Activated CD4-positive, alpha-beta T cell treated with anti-CD3 and anti-CD28 coated beads, Interleukin-2, Interleukin-4, amounts not matched to agents 100 ng/mL and 50 ng/mL, durations not matched to agents 16 hours and 8 hours (primary cell): Measurements from ENCODE around the gene CNNM1.
A peak's percentile ranks its signal among the peaks of the same experiment; 100 is the strongest.

Experiments
- DNase-seq: peaks from one replicate; pipeline ENCODE4 v3.0.0-alpha.2; 2020; ENCODE audit warnings: low spot score

The CNNM1 gene

DNA sequence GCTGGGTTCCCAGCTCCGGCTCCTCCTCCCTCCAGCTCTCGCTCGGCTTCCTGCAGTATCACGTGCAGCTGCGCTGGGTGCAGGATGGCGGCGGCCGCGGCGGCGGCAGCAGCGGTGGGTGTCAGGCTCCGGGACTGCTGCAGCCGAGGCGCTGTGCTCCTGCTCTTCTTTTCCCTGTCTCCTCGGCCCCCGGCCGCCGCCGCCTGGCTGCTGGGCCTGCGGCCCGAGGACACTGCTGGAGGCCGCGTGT, at the start of gene CNNM1:
Gene CNNM1, plus strand, starts transcription at position 53 of the 250 bp plus-strand sequence. Its CDS starts 32 bp downstream, at position 85.
- peak; percentile 20 for DNase-seq

DNA sequence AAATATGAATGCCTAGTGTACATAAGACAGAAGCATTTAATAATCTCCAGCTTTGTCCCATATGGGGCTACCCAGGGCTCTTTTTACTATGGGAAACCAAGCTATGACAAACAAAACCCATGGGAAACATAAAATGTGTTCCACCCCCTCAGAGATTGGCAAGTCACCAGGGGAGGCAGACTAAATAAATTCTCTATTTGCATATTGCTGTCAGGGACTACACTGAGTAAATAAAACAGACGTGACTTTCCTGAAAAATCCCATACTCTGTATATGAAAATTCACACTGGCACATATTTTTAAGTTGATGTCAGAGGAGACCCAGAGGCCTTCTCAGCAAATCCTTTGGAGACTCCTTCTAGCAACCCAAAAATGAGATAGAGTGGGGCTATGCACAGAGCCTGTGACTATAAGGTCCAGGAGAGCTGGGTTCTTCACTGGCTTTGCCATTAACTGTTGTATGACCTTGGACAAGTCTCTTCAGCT, 49.5 kb upstream of the CNNM1 start:
- DNase-seq: no peak

DNA sequence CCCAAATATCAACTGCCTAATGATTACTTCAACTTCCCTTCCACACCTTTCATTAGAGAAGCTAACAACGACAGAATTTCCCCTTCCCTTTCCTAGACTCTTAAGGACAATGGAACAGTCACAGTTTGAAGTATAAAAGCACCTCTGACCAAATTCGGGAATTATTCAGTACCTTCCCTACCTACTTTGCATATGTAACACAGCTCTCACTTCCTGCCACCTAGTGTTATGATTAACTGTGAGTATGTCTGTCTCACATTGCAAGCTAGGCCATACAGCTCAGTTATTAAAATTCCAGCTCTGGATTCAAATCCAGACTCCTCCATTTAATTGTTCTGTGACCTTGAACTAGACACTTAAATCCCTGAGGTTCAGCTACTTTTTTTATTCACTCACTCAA, 48.7 kb upstream of the CNNM1 start:
- DNase-seq: no peak

DNA sequence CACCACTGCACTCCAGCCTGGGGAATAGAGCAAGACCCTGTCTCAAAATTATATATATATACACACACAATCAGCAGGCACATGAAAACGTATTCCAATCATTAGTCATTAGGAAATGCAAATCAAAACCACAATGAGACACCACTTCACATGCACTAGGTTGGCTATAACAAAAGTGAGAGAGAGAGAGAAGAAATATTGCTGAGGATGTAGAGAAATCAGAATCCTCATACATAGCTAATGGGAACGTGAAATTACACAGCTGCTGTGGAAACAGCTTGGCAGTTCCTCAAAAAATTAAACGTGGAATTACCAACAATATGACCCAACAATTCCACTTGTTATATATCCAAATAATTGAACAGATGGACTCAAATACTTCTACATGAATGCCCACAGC, 43.3 kb upstream of the CNNM1 start:
- no peak for DNase-seq

DNA sequence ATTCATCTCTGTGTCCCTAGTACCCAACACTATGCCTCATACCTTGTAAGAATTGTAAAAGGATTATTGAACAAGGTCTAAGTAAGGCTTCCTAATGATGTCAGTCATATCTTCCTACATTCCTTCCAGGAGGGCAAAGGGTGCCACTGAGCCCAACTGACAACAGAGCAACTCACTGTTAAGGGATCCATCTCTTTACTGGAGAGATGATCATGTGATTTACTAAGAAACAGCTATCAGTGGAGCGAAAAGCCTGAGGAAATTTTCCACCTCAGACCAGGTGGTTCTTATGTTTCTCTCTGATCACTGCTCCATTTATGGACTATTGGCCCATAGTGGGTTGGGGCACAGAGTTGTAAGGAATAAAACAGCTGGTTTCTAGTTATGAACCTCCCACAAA, 38.9 kb upstream of the CNNM1 start:
- no peak for DNase-seq

DNA sequence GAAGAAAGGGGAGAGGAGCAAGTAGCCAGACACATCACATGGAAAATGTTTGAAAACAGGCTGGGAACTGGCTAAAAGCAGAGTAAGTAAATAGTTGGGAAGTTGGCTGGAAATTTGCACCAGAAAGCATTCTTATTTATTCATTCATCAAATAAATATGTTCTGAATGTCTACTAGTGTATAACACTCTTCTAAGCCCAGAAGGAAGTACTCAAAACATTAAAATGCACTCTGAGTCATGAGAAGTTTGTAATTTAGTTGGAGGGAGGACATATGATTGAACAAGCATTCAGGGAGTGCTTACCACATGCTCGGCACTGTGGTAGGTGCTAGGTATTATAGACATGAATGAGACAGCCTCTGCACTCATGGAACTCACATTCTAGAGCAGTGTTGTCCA, 37.0 kb upstream of the CNNM1 start:
- DNase-seq: no peak

DNA sequence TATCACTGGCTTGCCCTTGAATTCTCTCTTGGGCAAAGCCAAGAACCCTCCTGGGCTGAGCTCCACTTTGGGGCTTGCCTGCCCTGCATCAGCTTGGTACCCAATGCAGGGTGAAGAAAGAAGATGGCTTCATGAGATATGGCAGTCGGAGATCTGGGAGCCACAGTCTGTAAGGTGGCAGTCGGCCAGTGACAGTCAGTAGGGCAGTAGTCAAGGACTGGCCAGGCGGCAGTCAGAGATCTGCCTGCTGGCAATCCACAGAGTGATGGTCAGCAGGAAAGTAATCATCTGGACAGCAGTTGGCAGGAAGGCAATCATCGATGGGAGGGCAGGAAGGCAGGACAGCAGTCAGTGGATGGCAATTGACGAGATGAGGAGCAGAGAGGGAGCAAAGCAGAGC, 32.6 kb upstream of the CNNM1 start:
- DNase-seq: no peak

DNA sequence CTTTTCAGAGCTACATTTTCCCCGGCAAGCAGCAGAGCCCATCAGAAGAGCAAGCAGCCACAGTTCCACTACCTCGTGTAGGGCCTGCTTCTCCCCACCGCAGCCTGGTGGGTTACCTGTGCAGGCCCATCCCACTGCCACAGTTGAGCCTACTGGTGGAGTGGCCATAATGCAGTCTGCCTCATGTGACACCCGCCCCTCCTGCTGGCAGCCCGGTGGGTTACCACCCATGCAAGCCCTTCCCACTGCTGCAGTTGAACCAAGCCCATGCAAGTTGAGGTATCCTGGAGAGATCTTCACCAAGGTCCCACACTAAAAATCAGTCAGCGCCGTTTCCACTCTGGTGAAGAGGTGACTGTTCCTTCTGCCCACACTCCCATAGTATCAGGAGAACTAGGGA, 32.1 kb upstream of the CNNM1 start:
- DNase-seq: no peak

DNA sequence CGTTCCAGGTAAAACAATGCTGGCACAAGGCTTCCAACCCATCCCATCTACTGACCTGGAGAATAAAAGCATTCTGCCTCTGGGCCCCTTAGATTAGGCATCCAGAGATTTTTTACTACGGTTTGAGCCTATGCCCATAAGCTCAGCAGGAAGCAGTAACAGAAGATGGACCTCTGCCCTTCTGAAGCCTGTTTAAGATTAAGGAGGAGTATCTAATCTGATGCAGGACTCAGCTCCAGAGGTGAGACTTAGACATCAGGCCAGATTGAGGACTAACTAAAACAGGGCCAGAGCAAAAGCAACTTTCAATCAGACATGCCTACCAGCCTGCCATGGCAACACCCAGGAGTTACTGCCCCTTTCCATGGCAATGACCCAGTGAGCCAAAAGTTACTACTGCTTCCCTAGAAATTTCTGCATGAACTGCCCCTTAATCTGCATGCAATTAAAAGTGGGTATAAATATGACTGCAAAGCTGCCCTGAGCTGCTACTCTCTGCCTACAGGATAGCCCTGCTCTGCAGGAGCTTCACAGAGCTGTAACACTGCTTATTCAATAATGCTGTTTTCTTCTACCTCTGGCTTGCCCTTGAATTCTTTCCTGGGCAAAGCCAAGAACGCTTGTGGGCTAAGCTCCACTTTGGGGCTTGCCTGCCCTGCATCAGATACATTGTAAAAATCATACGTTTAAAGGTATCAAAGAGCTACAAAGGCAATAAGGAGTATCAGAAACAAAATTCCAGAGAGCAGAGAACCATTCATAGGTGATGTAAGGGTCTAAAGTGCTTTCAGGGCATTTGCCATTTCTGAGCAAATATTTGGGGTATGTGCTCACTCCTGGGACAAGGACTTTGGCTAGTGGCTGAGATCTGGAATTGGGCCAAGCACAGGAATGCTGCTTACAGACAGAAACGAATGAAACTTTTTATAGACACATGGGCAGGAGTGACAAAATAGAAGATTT, 25.0 kb upstream of the CNNM1 start:
- no peak for DNase-seq

DNA sequence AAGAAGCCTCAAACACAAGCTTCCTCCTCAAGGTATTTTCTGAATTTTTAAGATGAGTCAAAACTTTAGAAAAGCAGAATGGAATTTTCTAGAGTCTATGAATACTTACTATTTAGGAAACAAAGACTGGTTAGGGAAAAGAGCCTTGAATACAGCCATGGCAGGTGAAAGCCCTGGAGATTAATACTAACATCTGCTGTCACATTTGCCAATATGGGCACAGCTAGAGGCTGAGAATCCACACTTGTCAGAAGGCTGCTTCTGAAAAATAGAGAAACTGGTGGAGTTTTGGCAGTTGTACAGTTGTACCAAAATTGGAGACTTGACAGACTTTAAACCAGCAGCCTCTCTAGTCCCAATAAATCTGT, 24.3 kb upstream of the CNNM1 start:
- DNase-seq: no peak

DNA sequence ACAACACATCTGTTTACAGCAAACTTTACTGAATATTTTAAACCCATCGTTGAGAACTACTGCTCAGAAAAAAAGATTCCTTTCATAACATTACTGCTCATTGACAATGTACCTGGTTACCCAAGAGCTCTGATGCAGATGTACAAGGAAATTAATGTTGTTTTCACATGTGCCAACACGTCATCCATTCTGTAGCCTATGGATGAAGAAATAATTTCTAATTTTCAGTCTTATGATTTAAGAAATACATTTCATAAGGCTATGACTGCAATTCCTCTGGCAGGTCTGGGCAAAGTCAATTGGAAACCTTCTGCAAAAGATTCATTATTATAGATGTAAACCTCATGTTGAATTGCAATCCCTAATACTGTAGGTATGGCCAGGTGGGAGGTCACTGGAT, 16.7 kb upstream of the CNNM1 start:
- no peak for DNase-seq

DNA sequence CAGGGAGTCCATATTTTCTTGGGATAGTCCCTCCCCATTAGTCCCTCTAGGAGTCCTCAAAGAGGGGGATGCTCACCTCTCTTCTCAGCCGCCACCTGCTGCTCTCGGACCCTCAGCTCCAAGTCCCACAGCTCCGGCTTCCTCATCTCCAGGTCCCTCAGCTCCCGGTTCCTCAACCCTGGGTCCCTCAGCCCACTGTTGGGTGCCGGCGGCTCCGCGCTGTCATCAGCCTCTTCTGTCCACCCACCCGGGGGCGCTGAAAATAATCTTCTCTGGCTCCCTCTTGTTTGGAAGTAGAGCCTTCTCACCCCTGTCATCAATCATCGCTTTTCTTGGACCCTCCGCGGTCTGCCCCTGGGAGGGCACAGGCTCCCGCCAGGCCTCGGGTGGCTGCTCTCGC, 13.3 kb upstream of the CNNM1 start:
- no peak for DNase-seq

DNA sequence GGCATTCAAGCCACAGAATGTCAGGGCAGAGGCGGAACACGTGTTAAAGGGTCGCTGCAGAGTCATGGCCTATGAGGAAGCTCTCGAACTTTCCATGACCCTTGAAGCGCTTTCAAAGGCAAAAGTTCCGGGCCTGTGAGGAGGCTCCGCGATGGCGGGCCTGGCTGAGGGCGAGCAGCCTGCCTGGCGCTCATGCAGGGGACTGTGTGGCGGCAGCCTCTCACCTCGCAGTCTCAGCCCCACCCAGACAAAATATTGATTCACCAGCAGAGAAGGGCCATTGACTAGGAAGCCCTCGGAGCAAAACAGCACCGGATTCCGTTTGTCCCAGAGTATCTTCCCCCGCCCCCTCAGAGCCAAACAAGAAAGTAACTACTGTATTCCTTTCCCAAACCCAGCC, 12.8 kb upstream of the CNNM1 start:
- no peak for DNase-seq

DNA sequence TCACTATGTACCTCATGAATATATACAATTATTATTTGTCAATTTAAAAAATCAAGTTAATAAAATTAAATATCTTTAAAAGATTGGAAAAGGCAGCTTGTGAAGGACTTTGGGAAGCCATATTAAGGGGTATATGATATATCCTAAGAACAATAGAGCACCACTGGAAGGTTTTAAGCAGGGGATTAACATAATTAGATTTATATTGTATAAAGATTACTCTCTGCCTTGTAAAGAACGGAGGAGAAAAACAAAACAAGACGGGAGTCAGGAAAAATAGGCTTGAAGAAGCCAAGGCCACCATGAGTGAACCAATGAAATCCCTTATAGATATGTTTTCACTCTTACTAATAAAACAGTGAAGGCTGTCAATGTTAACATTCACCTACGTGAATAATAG, 11.1 kb upstream of the CNNM1 start:
- DNase-seq: no peak

DNA sequence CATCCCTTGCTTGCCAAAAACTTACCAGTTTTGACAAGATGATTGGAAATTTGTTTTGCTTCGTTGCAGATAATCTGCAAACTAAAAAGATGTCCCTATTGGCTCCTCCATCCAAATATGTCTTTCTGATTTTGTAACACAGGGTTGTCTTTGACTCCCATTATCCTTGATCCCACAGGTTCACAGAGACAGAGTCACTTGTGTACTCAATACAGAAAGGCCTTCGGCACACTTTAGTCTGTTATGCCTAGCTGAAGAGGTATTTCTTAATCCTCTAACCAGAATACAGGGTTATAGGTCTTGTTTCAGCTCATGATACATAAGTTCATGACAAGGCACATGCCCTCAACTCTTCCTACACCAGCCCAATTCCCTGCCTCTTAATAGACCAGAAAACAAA, 10.7 kb upstream of the CNNM1 start:
- no peak for DNase-seq

DNA sequence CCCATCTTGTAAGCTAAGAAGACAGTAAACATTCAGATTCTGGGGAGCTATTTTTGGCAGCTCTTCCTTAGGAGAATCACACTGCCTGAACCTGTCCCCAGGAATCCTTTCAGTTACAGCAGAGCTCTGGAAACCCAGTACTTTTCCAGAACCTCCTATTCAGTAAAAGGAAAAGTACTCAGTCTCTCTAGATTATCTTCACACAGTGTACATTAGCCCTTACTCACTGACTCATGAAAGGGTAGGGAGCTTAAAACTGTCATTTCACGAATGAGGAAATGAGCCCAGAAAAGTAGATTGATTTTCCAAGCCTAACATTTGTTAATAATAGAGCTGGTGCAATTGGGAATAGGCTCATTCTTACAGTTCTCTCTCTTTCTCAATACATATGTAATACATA, 3.9 kb upstream of the CNNM1 start:
- no peak for DNase-seq

DNA sequence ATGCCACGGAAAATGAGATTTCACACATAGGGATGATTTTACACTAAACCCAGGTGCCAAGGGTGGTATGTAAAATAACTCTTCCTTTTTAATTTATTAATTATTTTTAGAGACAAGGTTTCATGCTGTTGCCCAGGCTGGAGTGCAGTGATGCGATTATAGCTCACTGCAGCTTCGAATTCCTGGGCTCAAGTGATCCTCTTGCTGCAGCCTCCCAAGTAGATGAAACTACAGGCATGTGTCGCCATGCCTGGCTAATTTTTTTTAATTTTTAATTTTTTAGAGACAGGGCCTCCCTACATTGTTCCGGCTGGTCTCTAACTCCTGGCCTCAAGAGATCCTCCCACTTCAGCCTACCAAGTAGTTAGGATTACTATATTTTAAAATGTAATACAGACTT, 2.3 kb upstream of the CNNM1 start:
- DNase-seq: no peak

DNA sequence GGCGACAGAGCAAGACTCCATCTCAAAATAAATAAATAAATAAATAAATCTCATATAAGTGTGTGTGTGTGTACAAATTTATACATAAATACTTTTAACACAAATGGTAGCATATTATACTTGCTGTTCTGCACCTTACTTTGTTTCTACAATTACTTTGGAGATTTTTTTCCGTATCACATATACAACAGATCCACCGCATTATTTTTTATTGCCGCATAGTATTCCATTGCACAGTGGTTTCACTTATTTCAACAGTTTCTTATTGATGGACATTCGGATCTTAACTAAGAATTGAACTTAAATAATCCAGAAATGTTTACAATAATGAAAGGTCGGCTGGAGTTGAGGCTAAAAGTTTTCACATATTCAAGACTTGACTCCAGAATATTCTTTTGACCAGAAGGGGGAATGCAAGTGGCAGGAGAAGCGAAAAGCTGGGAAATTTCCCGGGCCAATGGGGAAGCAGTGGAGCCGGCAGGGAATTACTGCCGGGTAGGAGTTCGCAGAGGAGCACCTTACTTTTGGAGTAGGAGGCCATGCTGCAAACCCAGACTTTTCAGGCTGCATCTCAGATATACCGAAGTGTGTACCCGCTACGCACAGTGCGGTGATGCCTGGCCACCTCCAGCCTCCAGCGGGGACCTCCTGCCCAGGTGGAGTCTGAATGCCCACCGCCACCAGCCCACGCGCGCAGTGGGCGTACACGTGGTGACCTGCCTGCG, 415 bp upstream of the CNNM1 start:
- no peak for DNase-seq

DNA sequence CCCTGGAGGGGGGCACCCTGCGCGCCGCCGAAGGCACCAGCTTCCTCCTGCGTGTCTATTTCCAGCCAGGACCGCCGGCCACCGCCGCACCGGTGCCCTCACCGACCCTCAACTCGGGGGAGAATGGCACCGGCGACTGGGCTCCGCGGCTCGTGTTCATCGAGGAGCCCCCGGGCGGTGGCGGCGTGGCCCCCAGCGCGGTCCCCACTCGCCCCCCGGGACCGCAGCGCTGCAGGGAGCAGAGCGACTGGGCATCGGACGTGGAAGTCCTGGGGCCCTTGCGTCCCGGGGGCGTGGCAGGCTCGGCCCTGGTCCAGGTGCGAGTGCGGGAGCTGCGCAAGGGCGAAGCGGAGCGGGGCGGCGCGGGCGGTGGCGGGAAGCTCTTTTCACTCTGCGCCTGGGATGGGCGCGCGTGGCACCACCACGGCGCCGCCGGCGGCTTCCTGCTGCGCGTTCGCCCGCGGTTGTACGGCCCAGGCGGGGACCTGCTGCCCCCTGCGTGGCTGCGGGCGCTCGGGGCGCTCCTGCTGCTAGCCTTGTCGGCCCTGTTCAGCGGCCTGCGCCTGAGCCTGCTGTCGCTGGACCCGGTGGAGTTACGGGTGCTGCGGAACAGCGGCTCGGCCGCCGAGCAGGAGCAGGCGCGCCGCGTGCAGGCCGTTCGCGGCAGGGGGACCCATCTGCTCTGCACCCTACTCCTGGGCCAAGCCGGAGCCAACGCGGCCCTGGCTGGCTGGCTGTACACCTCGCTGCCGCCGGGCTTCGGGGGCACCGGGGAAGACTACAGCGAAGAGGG, 594 bp downstream of the CNNM1 start:
- no peak for DNase-seq

DNA sequence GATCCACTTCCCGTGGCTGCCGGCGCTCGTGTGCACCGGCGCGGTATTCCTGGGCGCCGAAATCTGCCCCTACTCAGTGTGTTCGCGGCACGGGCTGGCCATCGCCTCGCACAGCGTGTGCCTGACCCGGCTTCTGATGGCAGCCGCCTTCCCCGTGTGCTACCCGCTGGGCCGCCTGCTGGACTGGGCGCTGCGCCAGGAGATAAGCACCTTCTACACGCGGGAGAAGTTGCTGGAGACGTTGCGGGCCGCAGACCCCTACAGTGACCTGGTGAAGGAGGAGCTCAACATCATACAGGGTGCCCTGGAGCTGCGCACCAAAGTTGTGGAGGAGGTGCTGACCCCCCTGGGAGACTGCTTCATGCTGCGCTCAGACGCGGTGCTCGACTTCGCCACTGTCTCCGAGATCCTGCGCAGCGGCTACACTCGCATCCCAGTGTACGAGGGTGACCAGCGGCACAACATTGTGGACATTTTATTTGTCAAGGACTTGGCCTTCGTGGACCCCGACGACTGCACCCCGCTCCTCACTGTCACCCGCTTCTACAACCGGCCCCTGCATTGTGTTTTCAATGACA, 1.3 kb downstream of the CNNM1 start:
- DNase-seq: no peak

DNA sequence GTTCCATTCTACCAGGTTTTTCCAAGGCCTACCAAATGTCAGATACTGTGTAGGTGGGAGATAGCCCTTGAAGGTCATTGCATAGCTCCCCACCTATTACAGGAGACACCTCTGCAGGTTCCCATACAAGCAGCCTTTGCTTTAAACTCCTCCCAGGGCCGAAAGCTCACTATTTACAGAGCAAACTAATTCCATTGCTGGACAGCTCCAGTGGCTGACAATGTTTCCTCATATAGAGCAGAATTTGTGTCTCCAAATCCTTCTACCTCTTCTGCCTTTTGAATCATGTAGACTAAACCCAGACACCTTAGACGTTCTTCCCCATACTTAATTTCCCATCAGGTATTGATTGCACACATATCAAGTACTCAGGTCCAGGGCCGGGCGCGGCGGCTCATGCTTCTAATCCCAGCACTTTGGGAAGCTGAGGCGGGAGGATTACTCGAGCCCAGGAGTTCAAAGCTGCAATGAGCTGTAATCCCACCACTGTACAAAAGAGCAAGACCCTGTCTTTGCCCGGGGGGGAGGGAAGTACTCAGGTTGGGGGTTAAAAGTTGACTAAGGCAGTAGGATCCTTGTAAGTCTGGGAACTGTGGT, 2.1 kb downstream of the CNNM1 start:
- DNase-seq: no peak

DNA sequence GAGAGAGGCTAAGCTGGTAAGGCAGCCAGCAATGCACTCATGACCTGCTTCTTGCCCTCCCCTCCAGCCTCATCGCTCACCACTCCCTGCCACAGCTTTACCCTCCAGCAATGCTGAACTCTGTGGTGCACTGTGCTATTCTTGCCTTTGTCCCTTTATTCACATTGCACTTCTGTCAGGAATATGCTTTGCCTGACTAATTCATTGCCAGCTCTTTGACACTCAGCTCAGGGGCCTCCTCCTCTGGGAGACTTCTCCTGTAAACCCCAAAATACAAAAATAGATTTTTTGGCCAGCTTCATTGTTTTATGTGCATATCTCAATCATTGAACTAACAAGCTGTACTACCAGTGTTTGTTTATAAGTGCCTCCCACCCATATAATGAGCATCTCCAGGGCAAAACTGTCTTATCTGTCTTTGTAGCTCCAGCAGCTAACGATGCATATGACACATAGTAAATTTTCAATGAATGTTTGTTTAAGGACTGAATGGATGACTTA, 8.2 kb downstream of the CNNM1 start:
- no peak for DNase-seq
